Myocyte (in vitro differentiated cells): ENCODE results near the gene GIMD1. TPM values are rescaled to one million over a fixed set of nuclear protein-coding genes. Genes with fewer than 3 reads are reported as not detected.
"Not testable (repeated sequence)": the region's sequence is repeated elsewhere in the genome, so short reads cannot be mapped to it uniquely, and the experiment has no call there.

Experiments used
- DNase-seq: peaks from one replicate; pipeline ENCODE4 v3.0.0-alpha.2; 2012; ENCODE audit warnings: low read depth
- total RNA-seq: library from RNA; depleted of rRNA; stranded (reverse); fragments of >200 nt; gene quantifications from 2 replicates; pipeline ENCODE4 v1.2.3, GENCODE V29; 2014

Gene GIMD1
- total RNA-seq, 1 donor from 2014 or later, result not detected

GRCh38 chr4:106351016-106351415 is 17.6 kb downstream of the GIMD1 start:
- no peak for DNase-seq

- no peak for DNase-seq
Observed at GRCh38 chr4:106347167-106347566, 21.4 kb downstream of the GIMD1 start.

GRCh38 chr4:106344647-106344970 is 24.0 kb downstream of the GIMD1 start:
- peak; percentile 40 for DNase-seq

GRCh38 chr4:106343865-106344646 is 24.5 kb downstream of the GIMD1 start:
- no peak for DNase-seq

- no peak for DNase-seq
Observed at GRCh38 chr4:106340774-106341173, 27.8 kb downstream of the GIMD1 start.

GRCh38 chr4:106339431-106339830 is 29.1 kb downstream of the GIMD1 start:
- DNase-seq, result no peak

GRCh38 chr4:106338671-106339070 is 29.9 kb downstream of the GIMD1 start:
- peak; percentile 87 for DNase-seq

GRCh38 chr4:106337916-106338315 is 30.7 kb downstream of the GIMD1 start:
- DNase-seq, result no peak

GRCh38 chr4:106336618-106337017 is 32.0 kb downstream of the GIMD1 start:
- DNase-seq, result no peak

- no peak for DNase-seq
Observed at GRCh38 chr4:106334741-106335470, 33.7 kb downstream of the GIMD1 start.

GRCh38 chr4:106333186-106333585 is 35.4 kb downstream of the GIMD1 start:
- no peak for DNase-seq

GRCh38 chr4:106329041-106329618 is 39.4 kb downstream of the GIMD1 start:
- DNase-seq, result peak; percentile 44

GRCh38 chr4:106325800-106326199 is 42.8 kb downstream of the GIMD1 start:
- DNase-seq, result no peak

- DNase-seq, result no peak
Observed at GRCh38 chr4:106323119-106323518, 45.5 kb downstream of the GIMD1 start.

- not testable (repeated sequence) for DNase-seq
Observed at GRCh38 chr4:106321814-106322213, 46.8 kb downstream of the GIMD1 start.

- not testable (repeated sequence) for DNase-seq
Observed at GRCh38 chr4:106321168-106321567, 47.4 kb downstream of the GIMD1 start.

- no peak for DNase-seq
Observed at GRCh38 chr4:106320235-106320634, 48.3 kb downstream of the GIMD1 start.

GRCh38 chr4:106318511-106318910 is 50.1 kb downstream of the GIMD1 start:
- no peak for DNase-seq

GRCh38 chr4:106317815-106318214 is 50.8 kb downstream of the GIMD1 start:
- DNase-seq, result no peak

- peak; percentile 7 for DNase-seq
Observed at GRCh38 chr4:106316773-106317409, 51.7 kb downstream of the GIMD1 start.

GRCh38 chr4:106315968-106316772 is 52.4 kb downstream of the GIMD1 start, which contains the start of the genes AIMP1 and TBCK:
AIMP1 (plus strand) TSS chr4:106316550; CDS start chr4:106325010, 8,460 bp downstream.
TBCK (minus strand) TSS chr4:106316209; CDS start chr4:106308960, 7,249 bp downstream.
- DNase-seq, result peak; percentile 94
